ENCODE results near the gene OTUB2. TPM values are rescaled to one million over a fixed set of nuclear protein-coding genes. Genes with fewer than 3 reads are reported as not detected.

The OTUB2 gene
- total RNA-seq, 1 experiment from 2014 or later = 1.1 TPM

DNA sequence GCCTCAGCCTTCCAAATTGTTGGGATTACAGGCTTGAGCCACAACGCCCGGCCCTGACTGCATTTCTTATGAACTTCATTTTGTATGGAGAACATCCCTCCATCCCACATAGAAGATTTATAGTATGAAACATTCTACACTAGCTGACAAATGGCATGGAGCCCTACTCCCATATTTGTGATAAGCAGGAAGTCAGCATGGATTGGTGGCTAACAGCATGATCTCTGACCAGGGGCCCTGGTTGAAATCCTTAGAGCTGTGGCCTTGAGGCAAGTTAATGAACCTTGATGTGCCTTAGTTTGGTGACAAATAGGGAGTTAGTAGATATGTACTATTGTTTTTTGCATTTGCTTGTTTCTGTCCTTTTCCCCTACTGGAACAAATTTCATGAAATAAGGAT is 67.3 kb downstream of the OTUB2 start:
- TF ChIP-seq, protein P1, sequence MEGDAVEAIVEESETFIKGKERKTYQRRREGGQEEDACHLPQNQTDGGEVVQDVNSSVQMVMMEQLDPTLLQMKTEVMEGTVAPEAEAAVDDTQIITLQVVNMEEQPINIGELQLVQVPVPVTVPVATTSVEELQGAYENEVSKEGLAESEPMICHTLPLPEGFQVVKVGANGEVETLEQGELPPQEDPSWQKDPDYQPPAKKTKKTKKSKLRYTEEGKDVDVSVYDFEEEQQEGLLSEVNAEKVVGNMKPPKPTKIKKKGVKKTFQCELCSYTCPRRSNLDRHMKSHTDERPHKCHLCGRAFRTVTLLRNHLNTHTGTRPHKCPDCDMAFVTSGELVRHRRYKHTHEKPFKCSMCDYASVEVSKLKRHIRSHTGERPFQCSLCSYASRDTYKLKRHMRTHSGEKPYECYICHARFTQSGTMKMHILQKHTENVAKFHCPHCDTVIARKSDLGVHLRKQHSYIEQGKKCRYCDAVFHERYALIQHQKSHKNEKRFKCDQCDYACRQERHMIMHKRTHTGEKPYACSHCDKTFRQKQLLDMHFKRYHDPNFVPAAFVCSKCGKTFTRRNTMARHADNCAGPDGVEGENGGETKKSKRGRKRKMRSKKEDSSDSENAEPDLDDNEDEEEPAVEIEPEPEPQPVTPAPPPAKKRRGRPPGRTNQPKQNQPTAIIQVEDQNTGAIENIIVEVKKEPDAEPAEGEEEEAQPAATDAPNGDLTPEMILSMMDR (conservative IDR thresholded peaks at IDR 0.05; ENCODE audit: low read depth, low read length) = no peak
- TF ChIP-seq EZH2 (IDR thresholded peaks at IDR 0.05; ENCODE audit: borderline replicate concordance, low read depth, low read length, poor library complexity, severe bottlenecking) = no peak
- no peak overlapping the region for H3K27ac ChIP-seq (ENCODE audit: low read depth, low read length, poor library complexity, severe bottlenecking)
- BruUV-seq (replicated peaks) = no TSS peak
- no peaks in the 10 kb centered on the region for H3K9me3 ChIP-seq (ENCODE audit: low read depth, low read length, poor library complexity, severe bottlenecking)
- H3K4me3 ChIP-seq (ENCODE audit: low read depth, low read length, poor library complexity, severe bottlenecking) = no peak overlapping the region
- ChIA-PET CTCF (no interaction called here), POLR2A (ENCODE audit: low non-redundant PET) (no interaction called here)
- no peaks in the 10 kb centered on the region for H3K4me1 ChIP-seq (ENCODE audit: insufficient read depth, low read length, poor library complexity, severe bottlenecking)
- H3K36me3 ChIP-seq (ENCODE audit: insufficient read depth, low read length, poor library complexity, severe bottlenecking) = no peaks in the 10 kb centered on the region
- intact Hi-C loops (cut with micrococcal nuclease; ENCODE audit: unreplicated experiment) = no loop called here
- no peak for DNase-seq (ENCODE audit: low spot score)
- no peaks in the 10 kb centered on the region for H3K27me3 ChIP-seq (replicated peaks; ENCODE audit: insufficient read depth, low read depth, low read length, poor library complexity)

DNA sequence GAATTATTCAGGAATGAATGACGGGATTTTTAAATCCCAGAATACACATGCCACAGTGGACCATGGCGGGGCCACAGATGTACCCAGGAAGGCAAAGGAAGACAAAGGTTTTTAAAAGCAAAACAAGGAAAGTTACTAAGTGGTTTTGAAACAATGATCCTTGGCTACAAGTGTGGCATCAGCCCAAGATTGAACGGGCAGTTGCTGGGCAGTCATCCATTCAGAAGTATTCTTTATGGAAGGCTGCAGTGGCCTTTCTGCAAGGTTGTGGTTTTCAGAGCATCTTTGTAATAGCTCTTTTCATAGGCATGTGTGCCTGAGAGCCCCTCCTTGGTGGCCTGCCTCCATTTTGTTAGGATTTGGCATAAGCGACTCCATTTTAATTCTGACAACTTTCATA is 71.0 kb downstream of the OTUB2 start:
- ChIA-PET CTCF (no interaction called here), POLR2A (ENCODE audit: low non-redundant PET) (no interaction called here)
- H3K27ac ChIP-seq (ENCODE audit: low read depth, low read length, poor library complexity, severe bottlenecking) = no peak overlapping the region
- intact Hi-C loops (cut with micrococcal nuclease; ENCODE audit: unreplicated experiment) = no loop called here
- H3K4me3 ChIP-seq (ENCODE audit: low read depth, low read length, poor library complexity, severe bottlenecking) = no peak overlapping the region
- TF ChIP-seq, protein P1 (conservative IDR thresholded peaks at IDR 0.05; ENCODE audit: low read depth, low read length) = no peak
- TF ChIP-seq EZH2 (IDR thresholded peaks at IDR 0.05; ENCODE audit: borderline replicate concordance, low read depth, low read length, poor library complexity, severe bottlenecking) = no peak
- DNase-seq (ENCODE audit: low spot score) = no peak
- no peaks in the 10 kb centered on the region for H3K9me3 ChIP-seq (ENCODE audit: low read depth, low read length, poor library complexity, severe bottlenecking)
- H3K36me3 ChIP-seq (ENCODE audit: insufficient read depth, low read length, poor library complexity, severe bottlenecking) = no peaks in the 10 kb centered on the region
- H3K4me1 ChIP-seq (ENCODE audit: insufficient read depth, low read length, poor library complexity, severe bottlenecking) = no peaks in the 10 kb centered on the region
- BruUV-seq (replicated peaks) = no TSS peak
- no peaks in the 10 kb centered on the region for H3K27me3 ChIP-seq (replicated peaks; ENCODE audit: insufficient read depth, low read depth, low read length, poor library complexity)

Other genes starting within 250 kb of the OTUB2 start
- 0.09 and 0.20 TPM in 2 replicates for gene PRIMA1, start 237.9 kb upstream of the OTUB2 start, total RNA-seq (2021)
- not detected in 2 replicates for gene FAM181A, start 99.0 kb upstream of the OTUB2 start, total RNA-seq (2021)
- not detected in 2 replicates for gene ASB2, start 49.8 kb upstream of the OTUB2 start, total RNA-seq (2021)
- gene CCDC197, start 29.0 kb upstream of the OTUB2 start, total RNA-seq (2021) = not detected in 2 replicates
- gene DDX24, start 54.9 kb downstream of the OTUB2 start, total RNA-seq (2021) = 195 and 203 TPM in 2 replicates
- gene IFI27L1, start 55.0 kb downstream of the OTUB2 start, total RNA-seq (2021) = 14.7 and 17.5 TPM in 2 replicates
- 3.7 and 4.9 TPM in 2 replicates for gene IFI27, start 84.4 kb downstream of the OTUB2 start, total RNA-seq (2021)
- 12.4 and 13.4 TPM in 2 replicates for gene IFI27L2, start 103.3 kb downstream of the OTUB2 start, total RNA-seq (2021)
- 0.88 and 1.2 TPM in 2 replicates for gene PPP4R4, start 148.0 kb downstream of the OTUB2 start, total RNA-seq (2021)

Measured in A673 (cell line).